Adrenal gland (tissue), 12 donors: ENCODE results near the gene ZNF628. TPM values are rescaled to one million over a fixed set of nuclear protein-coding genes. Genes with fewer than 3 reads are reported as not detected.

Source experiments
- DNase-seq, 7 donors: peaks; one replicate each; pipeline ENCODE4 v3.0.0-alpha.2; 2019 to 2020
- H3K27ac ChIP-seq, 5 donors: fragments of 200-600 bp; sonication (generic) in 4 of 5; 1 replicate in 3 of 5; 2 replicates in 2 of 5; pipeline versions ENCODE4 v1.5.1 to v1.8.0; 2016 to 2020; ENCODE audit warnings: mild to moderate bottlenecking in 1 of 5
- H3K27me3 ChIP-seq: fragments of 200-600 bp; 2 replicates; pipeline ENCODE4 v1.8.0; 2021
- H3K36me3 ChIP-seq, 2 donors: fragments of 200-600 bp; replicated peaks in 1 of 2; 1 replicate in 1 of 2; 2 replicates in 1 of 2; pipeline versions ENCODE4 v1.5.1 to v1.8.0; 2018 to 2022
- H3K4me1 ChIP-seq, 2 donors: fragments of 200-600 bp; replicated peaks in 1 of 2; 1 replicate in 1 of 2; 2 replicates in 1 of 2; pipeline versions ENCODE4 v1.5.1 to v1.8.0; 2018 to 2021
- H3K4me3 ChIP-seq, 4 donors: fragments of 200-600 bp; sonication (generic) in 3 of 4; one replicate each; pipeline ENCODE4 v1.5.1; 2016 to 2018
- H3K9me3 ChIP-seq, 3 donors: fragments of 200-600 bp; sonication (generic) in 1 of 3; replicated peaks in 1 of 3; 1 replicate in 2 of 3; 2 replicates in 1 of 3; pipeline versions ENCODE4 v1.5.1 to v1.8.0; 2016 to 2021
- POLR2A ChIP-seq, 2 donors: fragments of 450-650 bp; IDR thresholded peaks; one replicate each; pipeline ENCODE4 v1.6.1; 2017; ENCODE audit warnings: antibody characterized with exemption in 2 of 2, mild to moderate bottlenecking in 2 of 2, moderate library complexity in 1 of 2
- WGBS, 4 donors: extraction: QIAGEN DNeasy Blood & Tissue Kit in 2 of 4; methylation state at CpG; one replicate each; pipeline versions ENCODE4 v1.1.5 to v1.1.7; 2013 to 2017; 5-methylcytosine and 5-hydroxymethylcytosine counted together
- intact Hi-C, 2 donors: fragments of 100-400 bp; cut with DNase I; formaldehyde crosslinking; loops; one replicate each; pipeline versions ENCODE4 v1.14.1 to v1.15.0; 2022 to 2023
- polyA plus RNA-seq, 3 donors: library from polyadenylated mRNA; stranded (reverse); fragments of 200-250 nt in 2 of 3; fragments of 350-450 nt in 1 of 3; fragmentation: Illumina TruSeq in 1 of 3; extraction: RNeasy Lipid Tissue Mini Kit (QIAGEN cat#74804) in 1 of 3; gene quantifications; one replicate each; pipeline ENCODE4 v1.2.3, GENCODE V29; 2013 to 2014
- total RNA-seq, 9 donors: library from RNA; depleted of rRNA in 4 of 9; stranded (reverse); fragments of >200 nt in 4 of 9; fragments of 120-200 nt in 1 of 9; fragmentation: NEBNext Ultra II Directional in 1 of 9; extraction: Animal tissue kit (Norgen Biotek cat#: 25700) in 1 of 9; gene quantifications; one replicate each; pipeline versions ENCODE4 v1.1.0 to v1.2.4, GENCODE V29; 2013 to 2023
- TF ChIP-seq, protein P1 (sequence below), 6 experiments: fragments of 450-650 bp in 4 of 6; fragments of 200-600 bp in 2 of 6; sonication (generic) in 1 of 6; IDR thresholded peaks; 1 replicate in 5 of 6; 2 replicates in 1 of 6; pipeline versions ENCODE4 v1.5.1 to v1.8.0; 2016 to 2021; ENCODE audit warnings: antibody characterized with exemption in 6 of 6, mild to moderate bottlenecking in 2 of 6, moderate library complexity in 1 of 6
- donor health status: healthy with polysubstance abuse.
- donor health status: Bipolar disorder and iron deficiency.
- donor health status: DM: yes; HTN: yes; CAD: no.
- donor health status: DM: no; HTN: no; CAD: no.
- donor health status: DM: no; HTN: no; CAD: no.
- donor health status: DM: yes; HTN: yes; CAD: no.

The ZNF628 gene
- total and polyA plus RNA-seq, 12 donors, result 0.04 to 27.9 (median 7.7) TPM

DNA sequence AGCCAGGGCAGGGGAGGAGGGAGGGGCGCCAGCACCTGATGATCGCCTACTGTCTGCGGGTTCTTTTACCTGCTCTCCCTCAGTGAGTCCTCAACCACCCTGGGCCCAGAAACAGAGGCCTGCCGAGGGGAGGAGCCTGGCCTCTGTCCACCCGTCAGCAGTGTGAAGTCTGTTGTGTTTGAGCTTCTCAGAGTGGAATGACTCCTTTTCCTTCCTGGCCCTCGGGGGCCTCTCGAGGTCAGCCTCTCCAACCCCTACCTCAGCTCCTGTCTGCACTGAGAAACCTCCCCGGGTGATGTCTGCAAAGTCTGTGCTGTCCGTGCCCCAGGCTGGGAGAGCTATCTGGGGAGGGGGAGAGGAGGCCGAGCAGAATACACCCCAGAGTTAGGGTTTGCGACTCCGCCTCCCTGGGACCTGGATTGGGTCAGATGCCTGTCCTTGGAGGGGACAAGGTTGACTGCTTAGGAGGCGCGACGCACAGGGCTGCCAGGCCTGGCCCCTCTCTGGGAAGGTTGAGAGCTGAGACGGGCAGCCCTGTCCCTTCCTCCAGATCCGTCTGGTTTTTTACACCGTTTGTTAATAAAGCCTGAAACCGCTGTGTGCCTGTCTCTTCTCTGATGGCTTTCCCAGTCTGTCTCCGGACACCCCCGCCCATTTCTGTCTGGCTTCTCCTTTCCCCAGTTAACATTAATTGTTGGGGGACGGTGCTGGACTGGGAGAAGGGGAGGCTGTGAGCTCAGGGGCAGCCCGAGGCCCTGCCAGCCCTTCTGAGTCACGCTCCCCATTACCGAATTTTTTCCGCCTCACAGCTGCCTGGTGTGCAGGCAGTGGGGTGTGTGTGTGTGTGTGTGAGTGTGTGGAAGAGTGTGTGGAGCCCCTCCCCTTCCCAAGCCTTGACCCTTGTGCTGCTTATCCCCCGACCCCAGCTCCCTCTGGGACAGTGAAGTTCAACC is 10.8 kb downstream of the ZNF628 start:
- intact Hi-C loops, result no loop called here
- Histone ChIP-seq H3K27ac (peak overlapping the region; percentile 76 to 97 (median 93)), H3K27me3 (no peaks in the 10 kb centered on the region), H3K9me3 (no peaks in the 10 kb centered on the region), H3K36me3 (peaks cover 0 to 11% of the 10 kb centered on the region in 2 donors), H3K4me3 (peak overlapping the region in 1 of 4 donors; percentile 5), H3K4me1 (peaks cover 38 to 39% of the 10 kb centered on the region in 2 donors)
- peak in 1 of 2 donors; percentile 60 for TF ChIP-seq POLR2A (IDR thresholded peaks at IDR 0.05)
- TF ChIP-seq, protein P1, sequence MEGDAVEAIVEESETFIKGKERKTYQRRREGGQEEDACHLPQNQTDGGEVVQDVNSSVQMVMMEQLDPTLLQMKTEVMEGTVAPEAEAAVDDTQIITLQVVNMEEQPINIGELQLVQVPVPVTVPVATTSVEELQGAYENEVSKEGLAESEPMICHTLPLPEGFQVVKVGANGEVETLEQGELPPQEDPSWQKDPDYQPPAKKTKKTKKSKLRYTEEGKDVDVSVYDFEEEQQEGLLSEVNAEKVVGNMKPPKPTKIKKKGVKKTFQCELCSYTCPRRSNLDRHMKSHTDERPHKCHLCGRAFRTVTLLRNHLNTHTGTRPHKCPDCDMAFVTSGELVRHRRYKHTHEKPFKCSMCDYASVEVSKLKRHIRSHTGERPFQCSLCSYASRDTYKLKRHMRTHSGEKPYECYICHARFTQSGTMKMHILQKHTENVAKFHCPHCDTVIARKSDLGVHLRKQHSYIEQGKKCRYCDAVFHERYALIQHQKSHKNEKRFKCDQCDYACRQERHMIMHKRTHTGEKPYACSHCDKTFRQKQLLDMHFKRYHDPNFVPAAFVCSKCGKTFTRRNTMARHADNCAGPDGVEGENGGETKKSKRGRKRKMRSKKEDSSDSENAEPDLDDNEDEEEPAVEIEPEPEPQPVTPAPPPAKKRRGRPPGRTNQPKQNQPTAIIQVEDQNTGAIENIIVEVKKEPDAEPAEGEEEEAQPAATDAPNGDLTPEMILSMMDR (IDR thresholded peaks at IDR 0.05), result no peak
- DNase-seq, result peak; percentile 83 to 97 (median 88)
- 22 to 25% (median 23%) methylated on average over 16 to 27 of the region's 27 CpGs for WGBS, 4 donors

DNA sequence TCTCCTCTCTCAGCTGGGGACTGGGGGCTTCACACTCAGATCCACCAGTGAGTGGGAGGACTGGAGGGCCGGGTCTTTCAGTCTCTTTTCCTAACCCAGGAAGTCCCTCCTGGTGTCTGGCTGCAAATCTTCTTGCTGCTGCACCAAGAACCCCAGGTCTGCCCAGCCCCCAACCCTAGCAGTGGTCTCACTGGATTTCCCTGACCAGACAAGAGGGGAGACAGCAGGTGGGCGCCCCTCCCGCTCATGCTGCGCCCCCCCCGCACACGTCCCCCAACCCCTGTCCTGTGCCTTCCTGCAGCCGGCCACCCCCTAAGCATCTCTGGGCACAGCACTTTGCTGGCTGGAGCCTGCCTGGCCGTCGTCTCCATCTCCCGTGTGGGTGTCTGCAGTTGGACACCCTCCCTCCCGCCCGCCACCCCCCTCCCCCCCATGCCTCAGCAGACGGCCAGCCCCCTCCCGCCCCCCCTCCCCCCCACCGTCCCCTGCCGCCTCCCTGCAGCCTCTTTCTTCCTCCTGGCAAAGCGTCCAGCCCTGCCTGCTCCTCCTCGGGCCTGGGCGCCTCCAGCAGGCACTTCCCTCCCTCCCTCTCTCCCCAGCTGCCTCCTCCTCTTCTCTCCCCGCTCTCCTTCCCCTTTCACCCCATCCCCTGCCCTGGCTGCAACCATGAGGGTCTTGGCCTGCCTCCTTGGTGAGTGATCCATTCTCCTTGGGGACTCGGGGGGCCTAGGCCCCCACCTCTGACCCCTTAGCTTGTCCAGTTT is 11.7 kb downstream of the ZNF628 start, which contains the start of gene SSC5D:
TSS of gene SSC5D (plus strand) at position 513 of the 764 bp plus-strand sequence. CDS start at position 667, 154 bp downstream.
- TF ChIP-seq POLR2A (IDR thresholded peaks at IDR 0.05), result no peak
- H3K36me3 ChIP-seq, result peaks cover 0 to 4% of the 10 kb centered on the region in 2 donors
- H3K4me3 ChIP-seq, result peak within 1 kb of the TSS in 1 of 4 donors; percentile 5
- WGBS, 4 donors, result 3 to 26% (median 8%) methylated on average over 7 to 20 of the region's 21 CpGs
- DNase-seq, result peak in 5 of 7 donors; percentile 32 to 60 (median 47)
- no peaks in the 10 kb centered on the region for H3K27me3 ChIP-seq
- H3K4me1 ChIP-seq, result peaks cover 38 to 39% of the 10 kb centered on the region in 2 donors
- H3K27ac ChIP-seq, result peak within 1 kb of the TSS; percentile 76 to 97 (median 93)
- intact Hi-C loops, result no loop called here
- no peaks in the 10 kb centered on the region for H3K9me3 ChIP-seq

- 58 to 67% (median 63%) methylated on average over 9 to 36 of the region's 36 CpGs; no CpG with 5 or more reads in 1 of the 4 donors for WGBS, 4 donors
- H3K27me3 ChIP-seq, result no peaks in the 10 kb centered on the region
- intact Hi-C loops, result no loop called here
- no peak for DNase-seq
- H3K27ac ChIP-seq, result no peak overlapping the region
- H3K4me1 ChIP-seq, result peaks cover 37 to 38% of the 10 kb centered on the region in 2 donors
- H3K36me3 ChIP-seq, result no peaks in the 10 kb centered on the region
- no peak overlapping the region for H3K4me3 ChIP-seq
- no peak for TF ChIP-seq POLR2A (IDR thresholded peaks at IDR 0.05)
- TF ChIP-seq, protein P1 (IDR thresholded peaks at IDR 0.05), result no peak
- no peaks in the 10 kb centered on the region for H3K9me3 ChIP-seq
Measured at GRCh38 chr19:55488986-55489710, 12.7 kb downstream of the ZNF628 start.

GRCh38 chr19:55489711-55490477 is 13.5 kb downstream of the ZNF628 start:
- TF ChIP-seq, protein P1 (IDR thresholded peaks at IDR 0.05), result no peak
- no peak for TF ChIP-seq POLR2A (IDR thresholded peaks at IDR 0.05)
- H3K4me3 ChIP-seq, result no peak overlapping the region
- DNase-seq, result peak in 1 of 7 donors; percentile 28
- H3K4me1 ChIP-seq, result peaks cover 30 to 32% of the 10 kb centered on the region in 2 donors
- no peak overlapping the region for H3K27ac ChIP-seq
- H3K27me3 ChIP-seq, result no peaks in the 10 kb centered on the region
- 49 to 83% (median 71%) methylated on average over 4 to 21 of the region's 21 CpGs for WGBS, 4 donors
- no peaks in the 10 kb centered on the region for H3K9me3 ChIP-seq
- intact Hi-C loops, result no loop called here
- no peaks in the 10 kb centered on the region for H3K36me3 ChIP-seq
